IPS-18c (cell line): ENCODE measurements around the gene C17orf114.
A peak's percentile ranks its signal among the peaks of the same experiment; 100 is the strongest.

Experiments used
- H3K4me3 ChIP-seq: 2 replicates; pipeline ENCODE4 v1.7.0; 2013; ENCODE audit warnings: low read depth, mild to moderate bottlenecking, low read length, moderate library complexity; ENCODE audit not compliant: insufficient read depth
- H3K9me3 ChIP-seq: one replicate; pipeline ENCODE4 v1.6.1; 2013; ENCODE audit warnings: mild to moderate bottlenecking, low read length, moderate library complexity; ENCODE audit not compliant: control insufficient read depth, insufficient read depth

The C17orf114 gene

GRCh38 chr17:4802228-4802627 is at the start of gene C17orf114:
C17orf114 (minus strand) TSS chr17:4802328.
- H3K4me3 ChIP-seq, result no peak within 1 kb of the TSS
- no peaks in the 10 kb centered on the region for H3K9me3 ChIP-seq

- no peaks in the 10 kb centered on the region for H3K9me3 ChIP-seq
- no peak overlapping the region for H3K4me3 ChIP-seq
These were observed 49.0 kb upstream of the C17orf114 start for GRCh38 chr17:4851084-4851483.

- no peak overlapping the region for H3K4me3 ChIP-seq
- H3K9me3 ChIP-seq, result no peaks in the 10 kb centered on the region
These were observed 48.1 kb upstream of the C17orf114 start for GRCh38 chr17:4850246-4850645.

- H3K4me3 ChIP-seq, result no peak overlapping the region; the same call in 1 of the 2 replicates
- H3K9me3 ChIP-seq, result no peaks in the 10 kb centered on the region
These were observed 46.9 kb upstream of the C17orf114 start for GRCh38 chr17:4849011-4849536.

- H3K9me3 ChIP-seq, result no peaks in the 10 kb centered on the region
- no peak overlapping the region for H3K4me3 ChIP-seq
These were observed 44.7 kb upstream of the C17orf114 start for GRCh38 chr17:4846635-4847390.

GRCh38 chr17:4845118-4845517 is 43.0 kb upstream of the C17orf114 start:
- no peak overlapping the region for H3K4me3 ChIP-seq
- no peaks in the 10 kb centered on the region for H3K9me3 ChIP-seq

- H3K4me3 ChIP-seq, result no peak overlapping the region
- no peaks in the 10 kb centered on the region for H3K9me3 ChIP-seq
These were observed 41.3 kb upstream of the C17orf114 start for GRCh38 chr17:4843321-4844000.

- H3K9me3 ChIP-seq, result no peaks in the 10 kb centered on the region
- H3K4me3 ChIP-seq, result no peak overlapping the region
These were observed 40.2 kb upstream of the C17orf114 start for GRCh38 chr17:4842376-4842775.

GRCh38 chr17:4840893-4841242 is 38.7 kb upstream of the C17orf114 start:
- H3K9me3 ChIP-seq, result no peaks in the 10 kb centered on the region
- no peak overlapping the region for H3K4me3 ChIP-seq

GRCh38 chr17:4839965-4840892 is 38.1 kb upstream of the C17orf114 start:
- Histone ChIP-seq H3K4me3 (no peak overlapping the region), H3K9me3 (no peaks in the 10 kb centered on the region)

GRCh38 chr17:4839221-4839620 is 37.1 kb upstream of the C17orf114 start:
- no peaks in the 10 kb centered on the region for H3K9me3 ChIP-seq
- no peak overlapping the region for H3K4me3 ChIP-seq

- no peak overlapping the region for H3K4me3 ChIP-seq
- H3K9me3 ChIP-seq, result no peaks in the 10 kb centered on the region
These were observed 36.2 kb upstream of the C17orf114 start for GRCh38 chr17:4838309-4838785.

- Histone ChIP-seq H3K4me3 (no peak overlapping the region), H3K9me3 (no peaks in the 10 kb centered on the region)
These were observed 35.6 kb upstream of the C17orf114 start for GRCh38 chr17:4837471-4838308.

GRCh38 chr17:4836221-4836620 is 34.1 kb upstream of the C17orf114 start:
- H3K4me3 ChIP-seq, result no peak overlapping the region

GRCh38 chr17:4834681-4835020 is 32.5 kb upstream of the C17orf114 start:
- Histone ChIP-seq H3K4me3 (peak overlapping the region; percentile 86), H3K9me3 (no peaks in the 10 kb centered on the region)

More at GRCh38 chr17:4836221-4836620, 34.1 kb upstream of the C17orf114 start:
- no peaks in the 10 kb centered on the region for H3K9me3 ChIP-seq

- peak overlapping the region; percentile 86 for H3K4me3 ChIP-seq
- H3K9me3 ChIP-seq, result no peaks in the 10 kb centered on the region
These were observed 32.0 kb upstream of the C17orf114 start for GRCh38 chr17:4833941-4834680.
